ENCODE data around the gene SPTB. TPM values are rescaled to one million over a fixed set of nuclear protein-coding genes. Genes with fewer than 3 reads are reported as not detected.
"Not testable (repeated sequence)": the region's sequence is repeated elsewhere in the genome, so short reads cannot be mapped to it uniquely, and the experiment has no call there.

SPTB gene
- total RNA-seq, 1 donor from 2014 or later = 0.23 TPM

- no peak for DNase-seq (ENCODE audit: extremely low read depth, low read depth, low spot score)
Measured at GRCh38 chr14:64825006-64825405, 54.7 kb downstream of the SPTB start.

DNA sequence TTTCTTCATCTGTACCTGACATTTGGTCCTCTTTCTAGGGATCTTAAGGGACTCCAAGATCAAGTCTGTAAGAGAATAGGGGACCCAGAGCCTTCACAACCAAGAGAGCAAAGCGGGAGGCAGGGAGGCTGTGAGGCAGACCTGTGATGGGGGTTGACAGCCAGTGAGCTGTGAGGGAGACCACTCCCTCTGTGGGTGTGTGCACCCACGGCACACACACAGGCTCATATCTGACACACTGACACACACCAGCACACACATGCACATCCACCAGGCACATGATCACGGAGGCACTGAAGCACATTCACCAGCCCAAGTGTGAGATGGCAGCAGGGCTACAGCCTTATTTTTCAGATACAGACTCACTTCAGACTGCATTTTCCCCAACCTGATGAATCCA, 55.2 kb downstream of the SPTB start:
- no peak for DNase-seq (ENCODE audit: extremely low read depth, low read depth, low spot score)

DNA sequence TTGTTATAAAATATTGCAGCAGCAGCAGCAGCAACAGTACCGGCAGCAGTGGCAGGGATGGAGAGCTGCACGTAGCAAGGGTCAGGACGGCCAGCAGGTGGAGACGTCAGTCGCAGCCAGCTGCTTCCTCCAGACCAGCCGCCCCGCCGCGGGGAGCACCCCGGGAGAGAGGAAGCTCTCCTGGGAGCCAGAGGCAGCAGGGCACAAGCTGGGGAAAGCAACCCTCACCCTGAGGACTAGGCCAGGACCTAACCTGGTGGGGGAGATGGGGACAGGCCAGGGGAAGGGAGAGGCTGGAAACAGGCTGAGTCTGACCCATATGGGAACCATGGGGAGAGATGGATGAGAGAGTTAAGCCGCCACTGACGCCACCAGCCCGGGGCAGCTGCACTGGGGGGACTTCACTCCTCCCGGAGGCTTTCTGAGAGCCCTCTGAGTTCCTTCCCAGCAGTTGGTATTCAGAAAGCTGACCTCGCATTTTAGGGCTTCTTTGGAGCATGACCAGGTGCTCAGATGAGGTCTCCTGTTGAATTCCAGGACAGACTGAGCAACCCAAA, 56.3 kb downstream of the SPTB start:
- no peak for DNase-seq (ENCODE audit: extremely low read depth, low read depth, low spot score)

GRCh38 chr14:64821651-64822050, 58.1 kb downstream of the SPTB start:
- no peak for DNase-seq (ENCODE audit: extremely low read depth, low read depth, low spot score)

- DNase-seq (ENCODE audit: extremely low read depth, low read depth, low spot score) = no peak
Measured at GRCh38 chr14:64818151-64818550, 61.6 kb downstream of the SPTB start.

DNA sequence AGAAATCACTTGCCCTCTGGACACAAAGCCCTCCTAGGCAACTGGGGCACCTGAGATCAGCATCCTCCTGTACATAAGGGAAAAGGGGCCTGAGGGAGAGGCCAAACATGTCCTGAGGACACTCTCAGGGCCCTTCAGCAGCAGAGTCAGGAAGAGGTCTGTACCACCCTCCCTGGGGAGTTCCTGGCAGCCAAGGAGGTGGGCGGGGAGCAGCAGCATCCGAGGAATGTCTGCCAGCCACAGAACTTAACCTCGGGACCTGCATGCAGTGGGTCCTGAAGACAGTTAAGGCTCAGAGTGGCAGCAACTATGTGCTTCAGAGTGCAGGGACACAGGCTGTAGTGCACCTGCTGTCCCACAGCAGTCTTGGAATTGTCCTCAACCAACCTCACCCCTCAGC, 62.1 kb downstream of the SPTB start:
- DNase-seq (ENCODE audit: extremely low read depth, low read depth, low spot score) = no peak

DNA sequence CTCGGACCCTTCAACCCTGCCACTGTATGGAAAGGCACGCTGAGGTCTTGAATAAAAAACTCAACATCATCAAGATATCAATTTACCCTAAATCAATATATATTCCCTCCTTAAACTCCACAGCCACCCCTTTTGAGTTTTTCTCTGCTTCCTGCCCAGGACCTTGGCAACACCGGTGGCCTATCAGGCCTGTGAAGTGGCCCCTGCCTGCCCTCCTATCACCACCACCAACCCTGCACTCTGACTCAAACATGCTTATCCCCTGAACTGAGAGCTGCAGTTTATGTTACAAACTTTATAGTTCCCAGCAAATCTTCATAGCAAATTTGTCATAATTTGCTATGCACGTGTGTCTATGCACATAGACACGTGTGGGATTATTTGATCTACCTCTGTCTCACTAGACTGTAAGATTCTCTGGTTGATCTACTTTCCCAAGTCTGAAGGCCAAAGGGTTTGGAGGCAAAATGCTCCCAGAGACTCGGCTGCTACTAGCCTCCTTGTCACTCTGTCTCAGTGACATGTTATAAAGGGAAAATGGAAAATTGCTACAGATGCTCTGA, 63.4 kb downstream of the SPTB start:
- DNase-seq (ENCODE audit: extremely low read depth, low read depth, low spot score) = no peak

- DNase-seq (ENCODE audit: extremely low read depth, low read depth, low spot score) = no peak
Measured at GRCh38 chr14:64815257-64815656, 64.5 kb downstream of the SPTB start.

GRCh38 chr14:64812412-64812811, 67.3 kb downstream of the SPTB start:
- no peak for DNase-seq (ENCODE audit: extremely low read depth, low read depth, low spot score)

GRCh38 chr14:64811676-64812075, 68.0 kb downstream of the SPTB start:
- DNase-seq (ENCODE audit: extremely low read depth, low read depth, low spot score) = no peak

DNA sequence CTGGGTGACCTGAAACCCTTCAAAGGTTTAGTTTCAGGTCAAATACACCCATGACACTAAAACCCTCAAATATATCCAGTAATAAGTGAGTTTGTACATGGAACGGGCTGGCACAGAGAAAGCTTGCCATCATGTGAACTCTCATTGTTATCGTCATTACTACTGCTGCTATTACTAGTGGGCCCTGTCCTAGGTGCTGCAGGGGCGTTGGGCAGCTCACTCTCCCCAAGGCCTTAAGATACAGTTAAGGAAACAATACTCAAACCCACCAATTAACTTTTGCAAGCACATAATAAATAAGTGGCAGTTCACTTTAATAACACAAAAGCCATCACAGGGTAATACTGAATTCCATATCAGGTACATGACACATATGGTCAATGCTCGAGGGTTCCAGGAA, 71.3 kb downstream of the SPTB start:
- DNase-seq (ENCODE audit: extremely low read depth, low read depth, low spot score) = no peak

DNA sequence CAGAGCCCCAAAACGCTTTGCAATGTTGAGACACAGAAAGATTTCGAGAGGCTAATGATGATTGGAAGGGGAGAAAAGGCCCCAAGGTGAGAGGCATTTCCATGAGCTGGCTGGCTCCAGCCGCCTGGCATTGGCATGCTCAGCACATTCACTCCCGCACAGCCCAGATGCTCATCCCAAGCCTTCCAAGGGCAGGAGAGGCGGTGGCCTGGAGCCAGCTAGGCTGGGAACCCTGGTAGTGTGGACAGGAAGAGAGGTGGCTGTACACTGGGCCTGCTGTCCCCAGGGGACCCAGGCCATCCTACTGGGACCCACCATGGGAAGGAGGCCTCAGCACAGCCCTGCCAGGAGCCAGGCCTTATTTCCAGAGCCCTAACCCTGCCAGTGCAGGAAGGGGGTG, 72.2 kb downstream of the SPTB start:
- DNase-seq (ENCODE audit: extremely low read depth, low read depth, low spot score) = no peak

- DNase-seq (ENCODE audit: extremely low read depth, low read depth, low spot score) = no peak
Measured at GRCh38 chr14:64806862-64807495, 72.7 kb downstream of the SPTB start.

DNA sequence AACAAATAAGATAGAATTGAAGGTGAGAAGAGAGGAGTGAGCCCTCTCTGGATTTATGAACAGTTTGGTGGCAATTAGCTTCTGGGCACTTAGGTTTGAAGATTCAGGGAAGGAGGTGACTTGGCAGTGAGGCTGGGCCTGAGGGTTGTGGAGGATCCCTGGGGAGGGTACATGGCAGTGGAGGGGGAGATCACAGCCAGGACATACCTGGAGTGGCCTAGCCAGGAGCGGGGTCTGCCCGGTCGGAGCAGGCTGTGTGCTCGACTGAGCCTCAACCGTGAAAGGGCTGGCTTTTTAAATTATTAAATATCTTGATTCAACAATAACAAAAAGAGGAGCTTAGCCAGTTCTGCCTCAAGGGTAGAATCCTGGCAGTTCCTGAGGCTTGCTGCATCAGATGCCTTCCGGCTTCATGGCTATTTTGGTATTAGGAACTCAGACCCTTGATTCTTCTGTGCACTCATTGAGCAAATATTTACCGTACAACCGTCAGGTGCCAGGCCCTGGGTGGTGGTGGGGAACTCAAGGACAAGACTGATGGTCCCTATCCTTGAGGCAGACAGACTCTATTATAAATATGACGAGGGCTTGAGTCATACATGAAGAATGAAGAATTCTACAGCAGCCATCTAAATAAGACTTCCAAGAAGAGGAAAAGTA, 73.4 kb downstream of the SPTB start:
- DNase-seq (ENCODE audit: extremely low read depth, low read depth, low spot score) = peak; percentile 18

GRCh38 chr14:64805646-64806045, 74.1 kb downstream of the SPTB start:
- DNase-seq (ENCODE audit: extremely low read depth, low read depth, low spot score) = not testable (repeated sequence)

- no peak for DNase-seq (ENCODE audit: extremely low read depth, low read depth, low spot score)
Measured at GRCh38 chr14:64804754-64805260, 74.9 kb downstream of the SPTB start.

GRCh38 chr14:64801800-64802199, 77.9 kb downstream of the SPTB start:
- DNase-seq (ENCODE audit: extremely low read depth, low read depth, low spot score) = no peak

DNA sequence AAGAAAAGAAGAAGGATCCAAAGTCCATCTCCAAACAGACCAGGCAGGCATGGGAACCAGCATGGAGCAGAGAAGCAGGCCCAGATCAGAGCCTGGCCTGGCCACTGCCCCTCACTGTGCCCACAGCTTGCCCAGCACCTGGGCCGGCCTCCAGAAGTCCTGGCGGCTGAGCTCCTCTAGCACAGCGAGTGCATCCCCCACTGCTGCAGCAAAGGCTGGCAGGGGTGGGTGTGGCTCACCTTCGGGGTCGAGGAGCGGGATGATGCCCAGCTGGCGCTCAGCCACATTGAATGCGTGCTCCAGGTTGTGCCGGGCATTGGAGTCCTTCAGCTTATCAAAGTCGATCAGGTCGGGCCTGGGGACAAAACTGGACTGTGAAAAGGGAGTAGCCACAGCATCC, 78.7 kb downstream of the SPTB start:
- no peak for DNase-seq (ENCODE audit: extremely low read depth, low read depth, low spot score)

- DNase-seq (ENCODE audit: extremely low read depth, low read depth, low spot score) = no peak
Measured at GRCh38 chr14:64800000-64800399, 79.7 kb downstream of the SPTB start.

- no peak for DNase-seq (ENCODE audit: extremely low read depth, low read depth, low spot score)
Measured at GRCh38 chr14:64799555-64799954, 80.2 kb downstream of the SPTB start.

DNA sequence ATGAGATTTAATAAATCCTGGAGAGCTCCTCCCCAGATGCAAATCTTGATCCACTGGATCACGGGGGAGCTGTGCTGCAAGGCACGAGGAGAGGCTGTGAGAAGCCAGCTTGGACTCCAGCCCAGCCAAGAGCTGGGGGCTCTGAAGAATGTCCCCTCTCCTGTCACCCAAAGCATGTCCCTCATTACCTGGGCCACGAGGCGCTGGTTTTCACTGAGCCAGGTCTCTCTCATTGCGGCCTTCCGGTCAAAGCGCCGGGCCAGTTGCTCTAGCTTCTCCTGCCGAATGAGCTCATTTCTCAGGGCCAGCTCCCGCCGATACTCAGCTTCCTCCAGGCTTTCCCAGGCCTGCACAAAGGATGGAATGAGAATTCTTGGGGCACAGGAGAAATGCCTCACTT, 83.3 kb downstream of the SPTB start:
- no peak for DNase-seq (ENCODE audit: extremely low read depth, low read depth, low spot score)

GRCh38 chr14:64795921-64796320, 83.8 kb downstream of the SPTB start:
- DNase-seq (ENCODE audit: extremely low read depth, low read depth, low spot score) = no peak

Data from glomerular endothelial cell (primary cell).